Measurements from ENCODE around the gene SCYGR2.

Gene SCYGR2

GRCh38 chr2:227566012-227566411, 32.7 kb upstream of the SCYGR2 start:
- no peaks in the 10 kb centered on the region for H3F3A ChIP-seq (ENCODE audit: insufficient read depth, low read length)
- no peaks in the 10 kb centered on the region for H3K9me2 ChIP-seq (ENCODE audit: low read depth, low read length)
- no peak overlapping the region for H3K9ac ChIP-seq (ENCODE audit: low read length)
- TF ChIP-seq CTCF (IDR thresholded peaks at IDR 0.05; ENCODE audit: low read length) (no peak), EZH2 (IDR thresholded peaks at IDR 0.05; ENCODE audit: borderline replicate concordance, low read length) (no peak)
- no peaks in the 10 kb centered on the region for H3K9me3 ChIP-seq (ENCODE audit: low read length)
- no peaks in the 10 kb centered on the region for H3K79me2 ChIP-seq (ENCODE audit: insufficient read depth, low read length)
- H3K4me3 ChIP-seq (ENCODE audit: low read depth, low read length, poor library complexity, severe bottlenecking) = no peak overlapping the region
- H4K20me1 ChIP-seq (ENCODE audit: insufficient read depth, low read length) = no peaks in the 10 kb centered on the region
- no peaks in the 10 kb centered on the region for H3K27me3 ChIP-seq (ENCODE audit: insufficient read depth, low read length)
- H2AFZ ChIP-seq (ENCODE audit: low read length) = no peak overlapping the region
- no peaks in the 10 kb centered on the region for H3K4me1 ChIP-seq (ENCODE audit: insufficient read depth, low read length, severe bottlenecking)
- no peak overlapping the region for H3K4me2 ChIP-seq (ENCODE audit: low read length)
- no peaks in the 10 kb centered on the region for H3K36me3 ChIP-seq (ENCODE audit: insufficient read depth, low read length)
- no peak overlapping the region for H3K27ac ChIP-seq (ENCODE audit: low read depth, low read length, poor library complexity, severe bottlenecking)

GRCh38 chr2:227568852-227569169, 29.9 kb upstream of the SCYGR2 start:
- no peak overlapping the region for H2AFZ ChIP-seq (ENCODE audit: low read length)
- H3K27ac ChIP-seq (ENCODE audit: low read depth, low read length, poor library complexity, severe bottlenecking) = no peak overlapping the region
- no peak for TF ChIP-seq CTCF (IDR thresholded peaks at IDR 0.05; ENCODE audit: low read length)
- no peak for TF ChIP-seq EZH2 (IDR thresholded peaks at IDR 0.05; ENCODE audit: borderline replicate concordance, low read length)
- no peaks in the 10 kb centered on the region for H3K9me2 ChIP-seq (ENCODE audit: low read depth, low read length)
- no peaks in the 10 kb centered on the region for H4K20me1 ChIP-seq (ENCODE audit: insufficient read depth, low read length)
- H3K36me3 ChIP-seq (ENCODE audit: insufficient read depth, low read length) = no peaks in the 10 kb centered on the region
- no peaks in the 10 kb centered on the region for H3K79me2 ChIP-seq (ENCODE audit: insufficient read depth, low read length)
- H3K4me1 ChIP-seq (ENCODE audit: insufficient read depth, low read length, severe bottlenecking) = no peaks in the 10 kb centered on the region
- no peak overlapping the region for H3K9ac ChIP-seq (ENCODE audit: low read length)
- no peak overlapping the region for H3K4me2 ChIP-seq (ENCODE audit: low read length)
- no peaks in the 10 kb centered on the region for H3K9me3 ChIP-seq (ENCODE audit: low read length)
- H3F3A ChIP-seq (ENCODE audit: insufficient read depth, low read length) = no peaks in the 10 kb centered on the region
- H3K27me3 ChIP-seq (ENCODE audit: insufficient read depth, low read length) = no peaks in the 10 kb centered on the region
- H3K4me3 ChIP-seq (ENCODE audit: low read depth, low read length, poor library complexity, severe bottlenecking) = no peak overlapping the region

GRCh38 chr2:227570615-227571014, 28.1 kb upstream of the SCYGR2 start:
- no peak for TF ChIP-seq EZH2 (IDR thresholded peaks at IDR 0.05; ENCODE audit: borderline replicate concordance, low read length)
- no peak for TF ChIP-seq CTCF (IDR thresholded peaks at IDR 0.05; ENCODE audit: low read length)
- Histone ChIP-seq H3K4me1 (ENCODE audit: insufficient read depth, low read length, severe bottlenecking) (no peaks in the 10 kb centered on the region), H3K27ac (ENCODE audit: low read depth, low read length, poor library complexity, severe bottlenecking) (no peak overlapping the region), H3K36me3 (ENCODE audit: insufficient read depth, low read length) (no peaks in the 10 kb centered on the region), H3K4me3 (ENCODE audit: low read depth, low read length, poor library complexity, severe bottlenecking) (no peak overlapping the region), H3K9me2 (ENCODE audit: low read depth, low read length) (no peaks in the 10 kb centered on the region), H4K20me1 (ENCODE audit: insufficient read depth, low read length) (no peaks in the 10 kb centered on the region), H3K79me2 (ENCODE audit: insufficient read depth, low read length) (no peaks in the 10 kb centered on the region), H3K27me3 (ENCODE audit: insufficient read depth, low read length) (no peaks in the 10 kb centered on the region), H3K4me2 (ENCODE audit: low read length) (no peak overlapping the region), H3K9me3 (ENCODE audit: low read length) (no peaks in the 10 kb centered on the region), H2AFZ (ENCODE audit: low read length) (no peak overlapping the region), H3K9ac (ENCODE audit: low read length) (no peak overlapping the region), H3F3A (ENCODE audit: insufficient read depth, low read length) (no peaks in the 10 kb centered on the region)

Measured in OCI-LY1 (cell line).